ENCODE measurements around the gene CARD9. TPM values are rescaled to one million over a fixed set of nuclear protein-coding genes. Genes with fewer than 3 reads are reported as not detected.

The CARD9 gene
- total and polyA plus RNA-seq, 2 of the 8 experiments (the other 6 are each of a cell fraction or from before 2014, with no cell fraction given): 0.15 to 1.1 TPM

DNA sequence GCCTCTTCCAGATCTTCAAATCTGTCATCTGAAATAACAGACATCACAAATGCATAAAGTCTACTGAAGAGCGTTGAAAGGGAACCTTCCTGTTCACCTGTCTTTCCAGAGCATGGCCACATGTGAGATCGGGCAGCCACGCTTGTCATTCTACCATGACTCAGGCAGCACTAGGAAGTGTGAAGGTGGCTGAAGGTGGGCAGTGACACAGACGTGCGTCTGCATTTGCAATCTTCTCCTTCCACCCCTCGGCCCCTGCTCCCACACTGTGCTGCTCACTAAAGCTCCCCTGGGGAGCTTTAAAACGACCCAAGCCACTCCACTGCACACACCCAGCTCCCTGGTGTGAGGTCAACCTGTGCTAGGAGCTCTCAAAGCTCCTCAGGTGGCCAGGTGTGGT, 34.4 kb upstream of the CARD9 start:
- Histone ChIP-seq H3K79me1 (ENCODE audit: low read depth, low read length) (peaks cover 20% of the 10 kb centered on the region), H3K36me3 (ENCODE audit: control insufficient read depth in 2 of 4, insufficient read depth in 4 of 4, low read length in 3 of 4) (peaks cover 16 to 54% (median 37%) of the 10 kb centered on the region in 4 experiments), H3K27me3 (replicated peaks in 1 of 4; ENCODE audit: control insufficient read depth in 3 of 4, extremely low read depth in 1 of 4, insufficient read depth in 3 of 4, low read length in 3 of 4) (no peaks in the 10 kb centered on the region), H2BK12ac (ENCODE audit: low read depth, low read length) (no peak overlapping the region), H2BK15ac (ENCODE audit: low read length) (no peak overlapping the region), H2BK120ac (replicated peaks; ENCODE audit: low read depth, low read length) (no peak overlapping the region), H3K18ac (ENCODE audit: extremely low read depth, low read length) (no peak overlapping the region), H4K8ac (ENCODE audit: extremely low read depth, insufficient read depth, low read length) (no peak overlapping the region), H3K23me2 (ENCODE audit: low read depth, low read length) (peaks cover 9% of the 10 kb centered on the region), H4K20me1 (replicated peaks in 1 of 2; ENCODE audit: control insufficient read depth in 1 of 2, insufficient read depth in 2 of 2, low read length in 2 of 2) (peaks cover 6 to 11% of the 10 kb centered on the region in 2 experiments), H3K9ac (replicated peaks in 1 of 4; ENCODE audit: extremely low read depth in 1 of 4, low read depth in 3 of 4, low read length in 3 of 4) (no peak overlapping the region), H3K4me2 (ENCODE audit: insufficient read depth in 1 of 2, low read depth in 2 of 2, low read length in 2 of 2) (no peak overlapping the region), H4K5ac (ENCODE audit: insufficient read length, low read depth, low read length) (no peak overlapping the region), H3K56ac (replicated peaks; ENCODE audit: insufficient read length, low read depth, low read length) (no peak overlapping the region), H2BK5ac (ENCODE audit: low read depth, low read length) (no peak overlapping the region), H2AFZ (ENCODE audit: low read length) (no peak overlapping the region), H3K9me3 (ENCODE audit: insufficient read depth in 2 of 2, low read depth in 1 of 2, low read length in 1 of 2) (no peaks in the 10 kb centered on the region), H3K4ac (replicated peaks; ENCODE audit: insufficient read length, low read depth, low read length) (no peak overlapping the region), H3K23ac (ENCODE audit: insufficient read length) (no peak overlapping the region), H3K79me2 (ENCODE audit: control insufficient read depth in 1 of 2, insufficient read depth in 2 of 2, low read length in 2 of 2) (peaks cover 11 to 42% of the 10 kb centered on the region in 2 experiments), H3K4me3 (ENCODE audit: extremely low read depth in 1 of 4, insufficient read depth in 2 of 4, low read depth in 3 of 4, low read length in 4 of 4) (no peak overlapping the region), H3K4me1 (replicated peaks in 1 of 4; ENCODE audit: control insufficient read depth in 3 of 4, insufficient read depth in 4 of 4, low read length in 3 of 4) (peaks cover 0 to 3% (median 3%) of the 10 kb centered on the region in 4 experiments; a peak in 4 of 7 replicates), H3K14ac (ENCODE audit: insufficient read length) (no peak overlapping the region), H4K91ac (replicated peaks; ENCODE audit: insufficient read length, low read length) (no peak overlapping the region), H2BK20ac (ENCODE audit: low read length) (no peak overlapping the region), H2AK5ac (ENCODE audit: low read depth, low read length) (no peak overlapping the region), H3K27ac (ENCODE audit: low read depth, low read length) (no peak overlapping the region)
- ChIA-PET POLR2A (ENCODE audit: partially characterized antibody) (interaction anchor here (0.5 to 8.0 kb wide), 10 partner anchors 10 to 161 kb away, joined by 3 to 123 read pairs (median 5); partner anchors contain the start of gene SNAPC4), CTCF (ENCODE audit: partially characterized antibody) (interaction anchor here (1.2 to 2.0 kb wide), 3 partner anchors 17 to 45 kb away, joined by 3 to 5 read pairs (median 4); partner anchors contain the start of gene DNLZ)
- 95% methylated on average over 7 of the region's 7 CpGs; no CpG with 5 or more reads in 1 of the 2 experiments for WGBS, 2 experiments (ENCODE audit: extremely low coverage in 1 of 2, insufficient coverage in 1 of 2, insufficient read length in 1 of 2, insufficient replicate concordance in 2 of 2, low coverage in 1 of 2, low lambda C conversion rate in 2 of 2, missing lambda C conversion rate in 1 of 2)
- TF ChIP-seq POLR2AphosphoS5 (IDR thresholded peaks at IDR 0.05; ENCODE audit: low read depth, low read length) (no peak; the same call in 1 of the 2 replicates), TEAD4 (IDR thresholded peaks at IDR 0.05; ENCODE audit: low read depth, low read length) (no peak), EP300 (IDR thresholded peaks at IDR 0.05; ENCODE audit: borderline replicate concordance in 1 of 2, low read depth in 2 of 2, low read length in 2 of 2) (no peak), SP4 (IDR thresholded peaks at IDR 0.05; ENCODE audit: low read length) (no peak), TCF12 (IDR thresholded peaks at IDR 0.05; ENCODE audit: low read depth, low read length) (no peak)
- DNase-seq (ENCODE audit: low read depth in 1 of 2, low spot score in 2 of 2) (no peak), FAIRE-seq (no peak)
